ENCODE data around the gene PARD3B. TPM values are rescaled to one million over a fixed set of nuclear protein-coding genes. Genes with fewer than 3 reads are reported as not detected.

Gene PARD3B
- total and polyA plus RNA-seq, 2 of the 8 experiments (the other 6 are each of a cell fraction or from before 2014, with no cell fraction given): 1.2 to 5.7 TPM

GRCh38 chr2:204984518-204984917, 439.2 kb downstream of the PARD3B start:
- no peak overlapping the region for H2AFZ ChIP-seq (ENCODE audit: low read length)
- H3K56ac ChIP-seq (replicated peaks; ENCODE audit: insufficient read length, low read depth, low read length): no peak overlapping the region
- no peak overlapping the region for H4K8ac ChIP-seq (ENCODE audit: extremely low read depth, insufficient read depth, low read length)
- no peak overlapping the region for H2BK15ac ChIP-seq (ENCODE audit: low read length)
- ChIA-PET CTCF (ENCODE audit: partially characterized antibody) (no interaction called here), POLR2A (ENCODE audit: partially characterized antibody) (no interaction called here)
- H4K91ac ChIP-seq (replicated peaks; ENCODE audit: insufficient read length, low read length): no peak overlapping the region
- no peak for FAIRE-seq
- H3K9ac ChIP-seq (replicated peaks in 1 of 4; ENCODE audit: extremely low read depth in 1 of 4, low read depth in 3 of 4, low read length in 3 of 4): no peak overlapping the region
- H3K4ac ChIP-seq (replicated peaks; ENCODE audit: insufficient read length, low read depth, low read length): no peak overlapping the region
- no peaks in the 10 kb centered on the region for H3K36me3 ChIP-seq (ENCODE audit: control insufficient read depth in 2 of 4, insufficient read depth in 4 of 4, low read length in 3 of 4)
- H3K23ac ChIP-seq (ENCODE audit: insufficient read length): no peak overlapping the region
- no peaks in the 10 kb centered on the region for H3K79me1 ChIP-seq (ENCODE audit: low read depth, low read length)
- no peaks in the 10 kb centered on the region for H3K23me2 ChIP-seq (ENCODE audit: low read depth, low read length)
- H2BK120ac ChIP-seq (replicated peaks; ENCODE audit: low read depth, low read length): no peak overlapping the region
- H2BK12ac ChIP-seq (ENCODE audit: low read depth, low read length): no peak overlapping the region
- no peak overlapping the region for H3K4me2 ChIP-seq (ENCODE audit: insufficient read depth in 1 of 2, low read depth in 2 of 2, low read length in 2 of 2)
- WGBS, 2 experiments (ENCODE audit: extremely low coverage in 1 of 2, insufficient coverage in 1 of 2, insufficient read length in 1 of 2, insufficient replicate concordance in 2 of 2, low coverage in 1 of 2, low lambda C conversion rate in 2 of 2, missing lambda C conversion rate in 1 of 2): 86% methylated on average over 2 of the region's 3 CpGs; no CpG with 5 or more reads in 1 of the 2 experiments
- no peak overlapping the region for H2BK5ac ChIP-seq (ENCODE audit: low read depth, low read length)
- no peaks in the 10 kb centered on the region for H3K27me3 ChIP-seq (replicated peaks in 1 of 4; ENCODE audit: control insufficient read depth in 3 of 4, extremely low read depth in 1 of 4, insufficient read depth in 3 of 4, low read length in 3 of 4)
- no peak overlapping the region for H3K18ac ChIP-seq (ENCODE audit: extremely low read depth, low read length)
- no peak overlapping the region for H2AK5ac ChIP-seq (ENCODE audit: low read depth, low read length)
- H3K79me2 ChIP-seq (ENCODE audit: control insufficient read depth in 1 of 2, insufficient read depth in 2 of 2, low read length in 2 of 2): no peaks in the 10 kb centered on the region
- no peak overlapping the region for H3K4me3 ChIP-seq (ENCODE audit: extremely low read depth in 1 of 4, insufficient read depth in 2 of 4, low read depth in 3 of 4, low read length in 4 of 4)
- no peaks in the 10 kb centered on the region for H3K9me3 ChIP-seq (ENCODE audit: insufficient read depth in 2 of 2, low read depth in 1 of 2, low read length in 1 of 2)
- no peaks in the 10 kb centered on the region for H4K20me1 ChIP-seq (replicated peaks in 1 of 2; ENCODE audit: control insufficient read depth in 1 of 2, insufficient read depth in 2 of 2, low read length in 2 of 2)
- H4K5ac ChIP-seq (ENCODE audit: insufficient read length, low read depth, low read length): no peak overlapping the region
- H2BK20ac ChIP-seq (ENCODE audit: low read length): no peak overlapping the region
- no peak overlapping the region for H3K27ac ChIP-seq (ENCODE audit: low read depth, low read length)
- H3K4me1 ChIP-seq (replicated peaks in 1 of 4; ENCODE audit: control insufficient read depth in 3 of 4, insufficient read depth in 4 of 4, low read length in 3 of 4): peaks cover 0 to 7% (median 3%) of the 10 kb centered on the region in 4 experiments; a peak in 4 of 7 replicates
- no peak overlapping the region for H3K14ac ChIP-seq (ENCODE audit: insufficient read length)
- DNase-seq (ENCODE audit: low read depth in 1 of 2, low spot score in 2 of 2): no peak
- no peak for TF ChIP-seq RBBP5 (IDR thresholded peaks at IDR 0.05; ENCODE audit: borderline replicate concordance, low read depth, low read length)
- TF ChIP-seq JUND (IDR thresholded peaks at IDR 0.05; ENCODE audit: low read length): no peak
- no peak for TF ChIP-seq POLR2A (IDR thresholded peaks at IDR 0.05; ENCODE audit: control extremely low read depth in 1 of 2, low read depth in 2 of 2, low read length in 2 of 2)
- no peak for TF ChIP-seq TBP (IDR thresholded peaks at IDR 0.05; ENCODE audit: low read depth, low read length)

All from H1 (cell line).